NT2/D1 (cell line): ENCODE data around the gene PRPF40B.

Experiments
- YY1 ChIP-seq: IDR thresholded peaks from 2 replicates; pipeline ENCODE4 v1.6.1; 2011; ENCODE audit not compliant: insufficient read length, insufficient read depth
- ZNF274 ChIP-seq: IDR thresholded peaks from 2 replicates; pipeline ENCODE4 v1.6.1; 2011; ENCODE audit warnings: mild to moderate bottlenecking, low read depth, low read length

GRCh38 chr12:49604856-49605255, 18.5 kb upstream of the PRPF40B start:
- TF ChIP-seq YY1 (no peak), ZNF274 (no peak)
